Measurements from ENCODE around the gene LRRC7.

LRRC7 gene

DNA sequence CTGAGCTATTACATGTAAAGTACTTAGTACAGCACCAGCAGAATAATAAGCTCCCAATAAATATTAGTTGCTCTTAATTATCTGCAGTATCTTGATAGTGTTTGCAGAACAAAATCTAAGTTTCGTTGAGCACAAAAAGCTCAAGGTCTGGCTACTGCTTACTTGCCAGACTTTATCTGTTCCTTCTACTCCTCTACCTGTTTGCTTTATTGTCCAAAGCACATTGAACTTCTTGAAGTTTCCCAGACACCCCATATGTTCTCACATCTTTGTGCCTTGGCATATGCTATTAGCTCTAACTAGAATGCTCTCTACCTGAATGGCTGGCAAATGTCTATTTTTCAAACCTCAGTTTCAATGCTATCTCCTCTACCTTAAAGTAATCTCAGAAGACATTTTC is 582.7 kb downstream of the LRRC7 start:
- no peak overlapping the region for H3K27ac ChIP-seq
- no peak for TF ChIP-seq CTCF (conservative IDR thresholded peaks at IDR 0.05)

DNA sequence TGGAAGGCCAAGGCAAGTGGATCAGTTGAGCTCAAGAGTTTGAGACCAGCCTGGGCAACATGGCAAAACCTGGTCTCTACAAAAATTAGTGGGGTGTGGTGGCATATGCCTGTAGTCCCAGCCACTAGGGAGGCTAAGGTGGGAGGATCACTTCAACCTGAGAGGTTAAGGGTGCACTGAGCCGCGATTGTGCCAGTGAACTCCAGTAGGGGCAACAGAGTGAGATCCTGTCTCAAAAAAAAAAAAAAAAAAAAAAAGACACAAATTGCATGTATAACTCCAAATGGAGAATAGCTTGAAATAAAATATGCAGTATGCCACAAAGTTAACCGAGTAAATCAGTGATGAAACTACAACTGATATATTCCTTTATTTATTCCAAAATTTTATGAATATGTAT is 586.0 kb downstream of the LRRC7 start:
- no peak overlapping the region for H3K27ac ChIP-seq
- no peak for TF ChIP-seq CTCF (conservative IDR thresholded peaks at IDR 0.05)

GRCh38 chr1:70156529-70157120 is 588.9 kb downstream of the LRRC7 start:
- no peak overlapping the region for H3K27ac ChIP-seq
- no peak for TF ChIP-seq CTCF (conservative IDR thresholded peaks at IDR 0.05)

- TF ChIP-seq CTCF (conservative IDR thresholded peaks at IDR 0.05), result no peak
Measured at GRCh38 chr1:70164350-70164749, 596.6 kb downstream of the LRRC7 start.

DNA sequence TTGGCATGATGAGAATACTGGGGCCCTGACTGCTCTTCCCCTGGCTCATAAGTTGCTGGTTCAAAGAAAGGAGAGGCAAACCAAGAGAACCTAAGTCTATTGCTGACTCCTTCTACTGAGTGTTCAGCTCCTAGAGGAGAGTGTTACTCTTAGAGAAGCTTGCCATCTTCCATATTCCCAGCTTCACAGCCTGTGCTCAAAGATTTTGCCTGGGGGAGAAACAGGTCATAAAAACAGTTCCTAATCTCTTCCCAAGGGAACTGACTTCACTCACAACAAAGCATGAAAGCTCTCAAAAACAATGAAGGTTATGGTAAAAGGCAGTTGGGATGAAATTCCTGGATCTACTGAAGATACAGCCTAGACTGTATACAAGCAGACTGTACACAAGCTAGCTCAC is 600.6 kb downstream of the LRRC7 start:
- H3K27ac ChIP-seq, result no peak overlapping the region
- TF ChIP-seq CTCF (conservative IDR thresholded peaks at IDR 0.05), result no peak

More at GRCh38 chr1:70164350-70164749, 596.6 kb downstream of the LRRC7 start:
- H3K27ac ChIP-seq, result no peak overlapping the region

GRCh38 chr1:70169018-70169839 is 601.5 kb downstream of the LRRC7 start:
- H3K27ac ChIP-seq, result no peak overlapping the region
- no peak for TF ChIP-seq CTCF (conservative IDR thresholded peaks at IDR 0.05)

GRCh38 chr1:70171512-70171911 is 603.8 kb downstream of the LRRC7 start:
- H3K27ac ChIP-seq, result no peak overlapping the region
- TF ChIP-seq CTCF (conservative IDR thresholded peaks at IDR 0.05), result no peak
